ENCODE results near the gene THRB.

GRCh38 chr3:24480497-24480896 lies 14.2 kb downstream of the THRB start:
- TF ChIP-seq POLR2AphosphoS5 (IDR thresholded peaks at IDR 0.05; ENCODE audit: low read depth, low read length) (no peak), POLR2A (IDR thresholded peaks at IDR 0.05; ENCODE audit: low read depth, low read length) (no peak), PAX5 (IDR thresholded peaks at IDR 0.05; ENCODE audit: insufficient read depth, low read length, severe bottlenecking) (no peak), TAF1 (IDR thresholded peaks at IDR 0.05; ENCODE audit: low read depth, low read length) (no peak), SPI1 (IDR thresholded peaks at IDR 0.05; ENCODE audit: low read depth, low read length) (peak; percentile 4; the same call in 1 of the 2 replicates)
